HepG2 (cell line): ENCODE results near the gene APC2. TPM values are rescaled to one million over a fixed set of nuclear protein-coding genes. Genes with fewer than 3 reads are reported as not detected.

Experiments used
- ATAC-seq: fragments of 200-7000 bp; cut with Tn5 transposase; 3 replicates; pipeline ENCODE4 v1.9.1; 2020; ENCODE audit warnings: mild to moderate bottlenecking, moderate library complexity
- BruUV-seq: library from RNA; stranded (reverse); fragments of 400-500 nt; replicated peaks from 2 replicates; lab custom pipeline; 2021; lab: Mats Ljungman, UMichigan
- CTCF ChIA-PET: fragments of 300-600 bp; formaldehyde crosslinking; extraction: SDS; loops from one replicate; lab custom pipeline; 2021; ENCODE audit warnings: low total read pairs, inconsistent platforms, low intra/inter-chr PET ratio; lab: Yijun Ruan, JAX
- POLR2A ChIA-PET: fragments of 350-600 bp; sonication (Branson Sonifier 250); formaldehyde crosslinking; loops from one replicate; lab custom pipeline; 2020; ENCODE audit warnings: antibody characterized with exemption, inconsistent platforms; lab: Yijun Ruan, JAX
- DNase-seq: peaks from one replicate; pipeline ENCODE4 v3.0.0-alpha.2; 2015; ENCODE audit warnings: low spot score
- FAIRE-seq: peaks from 3 replicates; lab custom pipeline; 2011; peaks lifted over from hg19 to GRCh38; lab: Jason Lieb, UNC
- H2AFZ ChIP-seq: one replicate; pipeline ENCODE4 v1.6.1; 2011; ENCODE audit warnings: low read length, inconsistent platforms
- H3K27ac ChIP-seq: fragments of 300-600 bp; 3 replicates; pipeline ENCODE4 v1.8.0; 2011; ENCODE audit warnings: mixed run types, mild to moderate bottlenecking, mixed read lengths, low read length, inconsistent platforms; ENCODE audit not compliant: insufficient read depth; ENCODE audit errors: extremely low read length
- H3K27me3 ChIP-seq, 2 experiments: fragments of 200-600 bp in 1 of 2; 2 replicates in 1 of 2; 3 replicates in 1 of 2; pipeline versions ENCODE4 v1.6.0 to v1.8.0; 2011; ENCODE audit warnings: low read length in 2 of 2, mild to moderate bottlenecking in 2 of 2, moderate library complexity in 2 of 2, inconsistent platforms in 1 of 2; ENCODE audit not compliant: insufficient read depth in 2 of 2, control insufficient read depth in 1 of 2
- H3K36me3 ChIP-seq, 2 experiments: fragments of 200-600 bp in 1 of 2; replicated peaks in 1 of 2; 2 replicates in 1 of 2; 3 replicates in 1 of 2; pipeline versions ENCODE4 v1.5.1 to v1.8.0; 2011; ENCODE audit warnings: low read length in 2 of 2, inconsistent platforms in 1 of 2; ENCODE audit not compliant: insufficient read depth in 2 of 2, control insufficient read depth in 1 of 2
- H3K4me1 ChIP-seq: 2 replicates; pipeline ENCODE4 v1.5.1; 2012; ENCODE audit warnings: low read length, inconsistent platforms; ENCODE audit not compliant: insufficient read depth
- H3K4me2 ChIP-seq: 2 replicates; pipeline ENCODE4 v1.6.0; 2011; ENCODE audit warnings: low read depth, low read length, inconsistent platforms
- H3K4me3 ChIP-seq, 3 experiments: fragments of 200-600 bp in 1 of 3; sonication (generic), shearing (Covaris generic) in 1 of 3; replicated peaks in 1 of 3; 2 replicates each; pipeline ENCODE4 v1.5.1; 2011 to 2016; ENCODE audit warnings: low read length in 3 of 3, inconsistent platforms in 2 of 3, low read depth in 2 of 3, mild to moderate bottlenecking in 2 of 3, control low read depth in 1 of 3, mixed read lengths in 1 of 3; ENCODE audit not compliant: insufficient read depth in 1 of 3
- H3K79me2 ChIP-seq: one replicate; pipeline ENCODE4 v1.6.1; 2011; ENCODE audit warnings: low read length, inconsistent platforms; ENCODE audit not compliant: insufficient read depth
- H3K9ac ChIP-seq: 2 replicates; pipeline ENCODE4 v1.6.0; 2011; ENCODE audit warnings: mild to moderate bottlenecking, low read depth, low read length, inconsistent platforms; ENCODE audit not compliant: insufficient read depth
- H3K9me3 ChIP-seq: 2 replicates; pipeline ENCODE4 v1.5.1; 2012; ENCODE audit warnings: mild to moderate bottlenecking, low read length
- H4K20me1 ChIP-seq: 2 replicates; pipeline ENCODE4 v1.6.0; 2011; ENCODE audit warnings: inconsistent platforms, mild to moderate bottlenecking, low read length, moderate library complexity; ENCODE audit not compliant: insufficient read depth
- DMAP1 ChIP-seq: IDR thresholded peaks from 2 replicates; pipeline ENCODE4 v1.6.1; 2016
- GABPB1 ChIP-seq: IDR thresholded peaks from 2 replicates; pipeline ENCODE4 v1.6.1; 2016; ENCODE audit warnings: mild to moderate bottlenecking, missing genetic modification reagents, moderate library complexity, missing compliant biosample characterization
- HOXA5 ChIP-seq: sonication (generic); formaldehyde crosslinking; IDR thresholded peaks from 2 replicates; pipeline ENCODE4 v1.4.0; 2020; ENCODE audit warnings: missing genetic modification reagents
- MIXL1 ChIP-seq: IDR thresholded peaks from 2 replicates; pipeline ENCODE4 v1.6.1; 2016
- MXD4 ChIP-seq: IDR thresholded peaks from 2 replicates; pipeline ENCODE4 v1.6.1; 2016; ENCODE audit warnings: mild to moderate bottlenecking, missing biosample characterization, missing genetic modification reagents
- NFE2L2 ChIP-seq: fragments of 150-350 bp; IDR thresholded peaks from 2 replicates; pipeline ENCODE4 v1.6.1; 2014; ENCODE audit warnings: low read length
- PHF21A ChIP-seq: sonication (generic); formaldehyde crosslinking; IDR thresholded peaks from 2 replicates; pipeline ENCODE4 v1.5.0; 2020; ENCODE audit warnings: mild to moderate bottlenecking, missing genetic modification reagents
- RBFOX2 ChIP-seq: fragments of 200-400 bp; formaldehyde crosslinking; IDR thresholded peaks from 2 replicates; pipeline ENCODE4 v1.6.1; 2017; ENCODE audit warnings: low read depth, mild to moderate bottlenecking, low read length
- TAF1 ChIP-seq: sonication (generic); formaldehyde crosslinking; IDR thresholded peaks from 2 replicates; pipeline ENCODE4 v1.4.0; 2020; ENCODE audit warnings: missing genetic modification reagents
- TP53 ChIP-seq: sonication (generic); formaldehyde crosslinking; conservative IDR thresholded peaks from 2 replicates; pipeline ENCODE4 v1.4.0; 2020; ENCODE audit warnings: missing genetic modification reagents
- TRIM24 ChIP-seq: sonication (generic); formaldehyde crosslinking; IDR thresholded peaks from 2 replicates; pipeline ENCODE4 v1.8.0; 2022; ENCODE audit warnings: mild to moderate bottlenecking, missing genetic modification reagents
- YY1 ChIP-seq: IDR thresholded peaks from 2 replicates; pipeline ENCODE4 v1.6.1; 2011; ENCODE audit warnings: low read length, low read depth, moderate library complexity, mild to moderate bottlenecking; ENCODE audit not compliant: insufficient read depth, insufficient replicate concordance
- ZBTB7B ChIP-seq: sonication (generic); formaldehyde crosslinking; IDR thresholded peaks from 2 replicates; pipeline ENCODE4 v1.4.0; 2020; ENCODE audit warnings: missing genetic modification reagents
- ZNF142 ChIP-seq: sonication (generic); formaldehyde crosslinking; IDR thresholded peaks from 2 replicates; pipeline ENCODE4 v1.4.0; 2020; ENCODE audit warnings: missing genetic modification reagents
- ZNF260 ChIP-seq: sonication (generic); formaldehyde crosslinking; IDR thresholded peaks from 2 replicates; pipeline ENCODE4 v1.4.0; 2020; ENCODE audit warnings: missing genetic modification reagents, low read depth, mild to moderate bottlenecking, borderline replicate concordance
- ZNF333 ChIP-seq: sonication (generic); formaldehyde crosslinking; IDR thresholded peaks from 2 replicates; pipeline ENCODE4 v1.4.0; 2020; ENCODE audit warnings: mild to moderate bottlenecking, missing genetic modification reagents, borderline replicate concordance
- ZNF432 ChIP-seq: sonication (generic); formaldehyde crosslinking; IDR thresholded peaks from 2 replicates; pipeline ENCODE4 v1.5.0; 2020; ENCODE audit warnings: missing genetic modification reagents, mild to moderate bottlenecking, borderline replicate concordance
- ZNF878 ChIP-seq: sonication (generic); formaldehyde crosslinking; IDR thresholded peaks from 2 replicates; pipeline ENCODE4 v1.8.1; 2023; ENCODE audit warnings: mild to moderate bottlenecking, missing genetic modification reagents, moderate library complexity
- ZSCAN29 ChIP-seq: sonication (generic); formaldehyde crosslinking; conservative IDR thresholded peaks from 2 replicates; pipeline ENCODE4 v1.4.0; 2020; ENCODE audit warnings: mild to moderate bottlenecking, missing genetic modification reagents
- WGBS: methylation state at CpG from one replicate; pipeline ENCODE4 v1.1.6; 2017; ENCODE audit warnings: low lambda C conversion rate; 5-methylcytosine and 5-hydroxymethylcytosine counted together
- in situ Hi-C: cut with HindIII; loops from 2 replicates; pipeline ENCODE4 v1.10.0; 2017; ENCODE audit warnings: low pct_unique_long_range_greater_than_20kb; ENCODE audit not compliant: extremely low pct_ligation_motif_present
- intact Hi-C: fragments of 100-400 bp; cut with micrococcal nuclease; formaldehyde crosslinking; loops from one replicate; pipeline ENCODE4 v1.10.0; 2022; ENCODE audit not compliant: unreplicated experiment
- polyA plus RNA-seq, 8 experiments: library from polyadenylated mRNA; depleted of rRNA in 3 of 8; stranded (reverse) in 7 of 8; unstranded in 1 of 8; fragments of >200 nt; fragmentation: Illumina TruSeq in 4 of 8; extraction: Trizol in 4 of 8; gene quantifications; 2 replicates each; pipeline versions ENCODE4 v1.2.1 to v1.2.3, GENCODE V29; 2011 to 2016; ENCODE audit warnings: low read depth in 4 of 8, missing spikeins in 1 of 8, mixed read lengths in 1 of 8; ENCODE audit not compliant: insufficient read depth in 1 of 8
- total RNA-seq, 5 experiments: library from RNA; depleted of rRNA; stranded (reverse); fragments of >200 nt; fragmentation: Illumina TruSeq; extraction: Trizol; gene quantifications; 2 replicates each; pipeline ENCODE4 v1.2.3, GENCODE V29; 2016; ENCODE audit warnings: low read depth in 1 of 5

Gene APC2
- total and polyA plus RNA-seq, 2 of the 13 experiments (the other 11 are each of a cell fraction or from before 2014, with no cell fraction given), result 0.08 to 0.22 TPM

GRCh38 chr19:1408300-1409203 is 41.4 kb upstream of the APC2 start:
- Histone ChIP-seq H3K9me3 (no peaks in the 10 kb centered on the region), H3K79me2 (peaks cover 58% of the 10 kb centered on the region), H3K4me3 (peak overlapping the region; percentile 88 to 95 (median 90)), H2AFZ (no peak overlapping the region), H3K36me3 (peaks cover 5 to 25% of the 10 kb centered on the region in 2 experiments; a peak in 4 of 5 replicates), H3K27me3 (no peaks in the 10 kb centered on the region; a peak in 2 of 5 replicates), H3K27ac (peak overlapping the region; percentile 91), H3K4me2 (peak overlapping the region; percentile 99), H3K4me1 (peaks cover 53% of the 10 kb centered on the region), H3K9ac (peak overlapping the region; percentile 96), H4K20me1 (peaks cover 50% of the 10 kb centered on the region)
- DNase-seq, result no peak
- intact Hi-C loops (no loop called here), in situ Hi-C loops (no loop called here)
- no CpG with 5 or more reads among the region's 69 CpGs for WGBS
- FAIRE-seq, result no peak
- ChIA-PET POLR2A (interaction anchor here (0.6 to 1.3 kb wide), 4 partner anchors 10 to 140 kb away, joined by 3 to 5 read pairs (median 4); partner anchors contain the start of gene CIRBP), CTCF (no interaction called here)
- BruUV-seq, result no TSS peak
- peak; percentile 23 for ATAC-seq
- TF ChIP-seq ZNF260 (CRISPR knock-in tag) (no peak), ZNF432 (CRISPR knock-in tag) (no peak), ZNF878 (CRISPR knock-in tag) (no peak), ZSCAN29 (CRISPR knock-in tag) (no peak), HOXA5 (CRISPR knock-in tag) (0 out of 2 replicates have a peak, but pooled peaks have one; percentile 25), TRIM24 (no peak), NFE2L2 (no peak), ZBTB7B (CRISPR knock-in tag) (peak; percentile 61), YY1 (peak; percentile 55), PHF21A (no peak), TP53 (CRISPR knock-in tag) (no peak), ZNF333 (peak; percentile 39; the same call in 1 of the 2 replicates), MXD4 (CRISPR knock-in tag) (0 out of 2 replicates have a peak, but pooled peaks have one; percentile 42), GABPB1 (CRISPR knock-in tag) (peak; percentile 68; the same call in 1 of the 2 replicates), RBFOX2 (peak; percentile 71), MIXL1 (CRISPR knock-in tag) (no peak), TAF1 (CRISPR knock-in tag) (peak; percentile 34; the same call in 1 of the 2 replicates), DMAP1 (peak; percentile 48; the same call in 1 of the 2 replicates), ZNF142 (CRISPR knock-in tag) (0 out of 2 replicates have a peak, but pooled peaks have one; percentile 37)
